K562 (cell line): Measurements from ENCODE around the gene DNAAF1.

Experiments
- BRCA1 ChIP-seq, 2 experiments: fragments of 450-650 bp in 1 of 2; sonication (generic) in 1 of 2; formaldehyde crosslinking in 1 of 2; IDR thresholded peaks; 2 replicates each; pipeline versions ENCODE4 v1.5.0 to v1.6.1; 2017 to 2020; ENCODE audit warnings: mild to moderate bottlenecking in 1 of 2, missing genetic modification reagents in 1 of 2
- ETS2 ChIP-seq: IDR thresholded peaks from 2 replicates; pipeline ENCODE4 v1.6.1; 2016; ENCODE audit warnings: borderline replicate concordance, missing genetic modification characterization, mild to moderate bottlenecking, moderate library complexity, missing compliant biosample characterization; ENCODE audit not compliant: poor library complexity, severe bottlenecking
- EZH2 ChIP-seq: IDR thresholded peaks from 2 replicates; pipeline ENCODE4 v1.6.1; 2012; ENCODE audit warnings: low read depth, mild to moderate bottlenecking, inconsistent platforms, low read length, borderline replicate concordance
- FOS ChIP-seq: IDR thresholded peaks from 3 replicates; pipeline ENCODE4 v1.6.1; 2011; ENCODE audit not compliant: insufficient read length; ENCODE audit errors: extremely low read depth
- POLR2A ChIP-seq: fragments of 450-650 bp; conservative IDR thresholded peaks from 2 replicates; pipeline ENCODE4 v1.6.1; 2016
- PRPF4 ChIP-seq: fragments of 200-400 bp; formaldehyde crosslinking; IDR thresholded peaks from one replicate; pipeline ENCODE4 v1.6.1; 2017; ENCODE audit warnings: low read length, low read depth, mild to moderate bottlenecking; ENCODE audit not compliant: insufficient read depth, poor library complexity, severe bottlenecking
- TF ChIP-seq, protein P1 (sequence below): sonication (generic); formaldehyde crosslinking; IDR thresholded peaks from 2 replicates; pipeline ENCODE4 v1.8.0; 2023; ENCODE audit warnings: mild to moderate bottlenecking, missing genetic modification reagents
- TF ChIP-seq, protein P2 (sequence below): fragments of 450-650 bp; IDR thresholded peaks from 2 replicates; pipeline ENCODE4 v1.6.1; 2017; ENCODE audit warnings: antibody characterized with exemption, mild to moderate bottlenecking

DNA sequence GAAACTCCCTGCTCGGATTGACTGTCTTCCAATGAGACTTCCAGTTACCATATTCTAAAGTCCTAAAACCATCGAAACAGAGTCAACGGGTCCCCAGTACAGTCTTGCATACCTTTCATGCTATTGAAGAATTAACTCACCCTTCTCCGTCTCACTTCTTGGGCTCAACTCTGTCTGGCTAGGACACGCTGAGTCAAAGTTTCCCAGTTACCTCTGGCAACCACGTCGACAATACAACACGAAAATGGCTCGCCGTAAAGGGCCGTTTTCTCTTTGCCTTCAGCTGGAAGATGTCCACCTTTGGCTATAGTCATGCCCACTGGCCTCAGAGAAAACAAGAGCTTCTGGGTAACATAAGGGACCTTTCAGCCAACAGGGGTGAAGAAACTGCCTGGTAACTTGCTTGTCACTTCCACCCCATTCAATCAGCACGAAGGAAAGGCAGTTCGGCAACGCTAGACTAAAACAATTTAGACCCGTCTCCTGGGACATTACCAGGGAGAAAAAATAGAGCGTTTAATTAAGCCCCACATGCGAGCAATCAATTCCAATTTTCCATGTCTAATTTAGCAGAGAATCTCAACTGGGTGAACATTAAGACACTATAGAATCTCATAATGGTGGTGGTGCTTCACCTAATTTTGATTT lies 73.2 kb downstream of the DNAAF1 start:
- TF ChIP-seq BRCA1 (IDR thresholded peaks at IDR 0.05) (no peak), BRCA1 (CRISPR knock-in tag; IDR thresholded peaks at IDR 0.05) (no peak), ETS2 (no peak), EZH2 (no peak), POLR2A (no peak), FOS (no peak), PRPF4 (no peak)
- TF ChIP-seq, protein P1, sequence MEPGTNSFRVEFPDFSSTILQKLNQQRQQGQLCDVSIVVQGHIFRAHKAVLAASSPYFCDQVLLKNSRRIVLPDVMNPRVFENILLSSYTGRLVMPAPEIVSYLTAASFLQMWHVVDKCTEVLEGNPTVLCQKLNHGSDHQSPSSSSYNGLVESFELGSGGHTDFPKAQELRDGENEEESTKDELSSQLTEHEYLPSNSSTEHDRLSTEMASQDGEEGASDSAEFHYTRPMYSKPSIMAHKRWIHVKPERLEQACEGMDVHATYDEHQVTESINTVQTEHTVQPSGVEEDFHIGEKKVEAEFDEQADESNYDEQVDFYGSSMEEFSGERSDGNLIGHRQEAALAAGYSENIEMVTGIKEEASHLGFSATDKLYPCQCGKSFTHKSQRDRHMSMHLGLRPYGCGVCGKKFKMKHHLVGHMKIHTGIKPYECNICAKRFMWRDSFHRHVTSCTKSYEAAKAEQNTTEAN (CRISPR knock-in tag) = no peak
- TF ChIP-seq, protein P2, sequence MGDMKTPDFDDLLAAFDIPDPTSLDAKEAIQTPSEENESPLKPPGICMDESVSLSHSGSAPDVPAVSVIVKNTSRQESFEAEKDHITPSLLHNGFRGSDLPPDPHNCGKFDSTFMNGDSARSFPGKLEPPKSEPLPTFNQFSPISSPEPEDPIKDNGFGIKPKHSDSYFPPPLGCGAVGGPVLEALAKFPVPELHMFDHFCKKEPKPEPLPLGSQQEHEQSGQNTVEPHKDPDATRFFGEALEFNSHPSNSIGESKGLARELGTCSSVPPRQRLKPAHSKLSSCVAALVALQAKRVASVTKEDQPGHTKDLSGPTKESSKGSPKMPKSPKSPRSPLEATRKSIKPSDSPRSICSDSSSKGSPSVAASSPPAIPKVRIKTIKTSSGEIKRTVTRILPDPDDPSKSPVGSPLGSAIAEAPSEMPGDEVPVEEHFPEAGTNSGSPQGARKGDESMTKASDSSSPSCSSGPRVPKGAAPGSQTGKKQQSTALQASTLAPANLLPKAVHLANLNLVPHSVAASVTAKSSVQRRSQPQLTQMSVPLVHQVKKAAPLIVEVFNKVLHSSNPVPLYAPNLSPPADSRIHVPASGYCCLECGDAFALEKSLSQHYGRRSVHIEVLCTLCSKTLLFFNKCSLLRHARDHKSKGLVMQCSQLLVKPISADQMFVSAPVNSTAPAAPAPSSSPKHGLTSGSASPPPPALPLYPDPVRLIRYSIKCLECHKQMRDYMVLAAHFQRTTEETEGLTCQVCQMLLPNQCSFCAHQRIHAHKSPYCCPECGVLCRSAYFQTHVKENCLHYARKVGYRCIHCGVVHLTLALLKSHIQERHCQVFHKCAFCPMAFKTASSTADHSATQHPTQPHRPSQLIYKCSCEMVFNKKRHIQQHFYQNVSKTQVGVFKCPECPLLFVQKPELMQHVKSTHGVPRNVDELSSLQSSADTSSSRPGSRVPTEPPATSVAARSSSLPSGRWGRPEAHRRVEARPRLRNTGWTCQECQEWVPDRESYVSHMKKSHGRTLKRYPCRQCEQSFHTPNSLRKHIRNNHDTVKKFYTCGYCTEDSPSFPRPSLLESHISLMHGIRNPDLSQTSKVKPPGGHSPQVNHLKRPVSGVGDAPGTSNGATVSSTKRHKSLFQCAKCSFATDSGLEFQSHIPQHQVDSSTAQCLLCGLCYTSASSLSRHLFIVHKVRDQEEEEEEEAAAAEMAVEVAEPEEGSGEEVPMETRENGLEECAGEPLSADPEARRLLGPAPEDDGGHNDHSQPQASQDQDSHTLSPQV = no peak
